Endothelial cell of umbilical vein (primary cell): ENCODE measurements around the gene P4HA3.

Experiments used
- EZH2 ChIP-seq: IDR thresholded peaks from 2 replicates; pipeline ENCODE4 v1.6.1; 2012; ENCODE audit warnings: borderline replicate concordance, low read depth, mild to moderate bottlenecking, moderate library complexity, low read length, inconsistent platforms; ENCODE audit not compliant: severe bottlenecking
- FOS ChIP-seq: IDR thresholded peaks from 2 replicates; pipeline ENCODE4 v1.6.1; 2011; ENCODE audit warnings: mild to moderate bottlenecking, low read length, moderate library complexity, borderline replicate concordance; ENCODE audit not compliant: insufficient read depth
- MYC ChIP-seq: IDR thresholded peaks from one replicate; pipeline ENCODE4 v1.6.1; 2011; ENCODE audit warnings: mild to moderate bottlenecking, low read depth, low read length
- POLR2A ChIP-seq: IDR thresholded peaks from 2 replicates; pipeline ENCODE4 v1.6.1; 2012; ENCODE audit warnings: low read depth, mild to moderate bottlenecking, control low read depth, low read length
- POLR2AphosphoS5 ChIP-seq: IDR thresholded peaks from 2 replicates; pipeline ENCODE4 v1.6.1; 2012; ENCODE audit warnings: low read depth, mild to moderate bottlenecking, control low read depth, low read length, moderate library complexity; ENCODE audit not compliant: insufficient read depth
- TF ChIP-seq, protein P1 (sequence below), 2 donors: IDR thresholded peaks; 1 replicate in 1 of 2; 2 replicates in 1 of 2; pipeline ENCODE4 v1.5.1; 2011; ENCODE audit warnings: low read length in 2 of 2, mild to moderate bottlenecking in 2 of 2, moderate library complexity in 2 of 2, control low read depth in 1 of 2, inconsistent platforms in 1 of 2, low read depth in 1 of 2; ENCODE audit not compliant: insufficient read depth in 1 of 2; ENCODE audit errors: extremely low read depth in 1 of 2

DNA sequence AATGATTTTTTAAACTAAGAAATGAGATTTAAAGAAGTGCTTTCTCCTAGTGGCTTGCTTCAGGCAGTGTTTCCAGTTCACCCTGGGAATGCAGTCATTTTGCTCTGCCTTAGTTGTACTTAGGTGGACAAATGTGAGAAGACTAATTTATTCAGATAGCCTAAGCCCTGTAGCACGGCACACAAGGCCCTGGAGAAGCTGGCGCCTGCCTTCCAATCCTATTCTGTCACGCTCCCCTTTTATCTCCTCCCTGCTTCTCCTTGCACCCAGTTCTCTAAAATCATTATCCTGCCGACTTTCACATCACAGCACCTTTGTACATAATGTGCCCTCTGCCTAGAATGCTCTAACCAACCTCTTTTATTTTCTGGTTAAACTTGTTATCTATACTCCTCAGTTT is 76.3 kb downstream of the P4HA3 start:
- TF ChIP-seq, protein P1, sequence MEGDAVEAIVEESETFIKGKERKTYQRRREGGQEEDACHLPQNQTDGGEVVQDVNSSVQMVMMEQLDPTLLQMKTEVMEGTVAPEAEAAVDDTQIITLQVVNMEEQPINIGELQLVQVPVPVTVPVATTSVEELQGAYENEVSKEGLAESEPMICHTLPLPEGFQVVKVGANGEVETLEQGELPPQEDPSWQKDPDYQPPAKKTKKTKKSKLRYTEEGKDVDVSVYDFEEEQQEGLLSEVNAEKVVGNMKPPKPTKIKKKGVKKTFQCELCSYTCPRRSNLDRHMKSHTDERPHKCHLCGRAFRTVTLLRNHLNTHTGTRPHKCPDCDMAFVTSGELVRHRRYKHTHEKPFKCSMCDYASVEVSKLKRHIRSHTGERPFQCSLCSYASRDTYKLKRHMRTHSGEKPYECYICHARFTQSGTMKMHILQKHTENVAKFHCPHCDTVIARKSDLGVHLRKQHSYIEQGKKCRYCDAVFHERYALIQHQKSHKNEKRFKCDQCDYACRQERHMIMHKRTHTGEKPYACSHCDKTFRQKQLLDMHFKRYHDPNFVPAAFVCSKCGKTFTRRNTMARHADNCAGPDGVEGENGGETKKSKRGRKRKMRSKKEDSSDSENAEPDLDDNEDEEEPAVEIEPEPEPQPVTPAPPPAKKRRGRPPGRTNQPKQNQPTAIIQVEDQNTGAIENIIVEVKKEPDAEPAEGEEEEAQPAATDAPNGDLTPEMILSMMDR (IDR thresholded peaks at IDR 0.05; ENCODE audit: extremely low read depth in 1 of 2, insufficient read depth in 1 of 2, low read depth in 1 of 2, low read length in 2 of 2) = no peak
- TF ChIP-seq EZH2 = no peak
- no peak for TF ChIP-seq POLR2AphosphoS5
- TF ChIP-seq MYC = no peak
- TF ChIP-seq POLR2A = no peak
- TF ChIP-seq FOS = no peak
